ENCODE data around the gene CCDC24. TPM values are rescaled to one million over a fixed set of nuclear protein-coding genes. Genes with fewer than 3 reads are reported as not detected.

The CCDC24 gene
- total and polyA plus RNA-seq, 9 of the 15 experiments (the other 6 are each of a cell fraction or from before 2014, with no cell fraction given): 0.31 to 4.5 (median 1.5) TPM

DNA sequence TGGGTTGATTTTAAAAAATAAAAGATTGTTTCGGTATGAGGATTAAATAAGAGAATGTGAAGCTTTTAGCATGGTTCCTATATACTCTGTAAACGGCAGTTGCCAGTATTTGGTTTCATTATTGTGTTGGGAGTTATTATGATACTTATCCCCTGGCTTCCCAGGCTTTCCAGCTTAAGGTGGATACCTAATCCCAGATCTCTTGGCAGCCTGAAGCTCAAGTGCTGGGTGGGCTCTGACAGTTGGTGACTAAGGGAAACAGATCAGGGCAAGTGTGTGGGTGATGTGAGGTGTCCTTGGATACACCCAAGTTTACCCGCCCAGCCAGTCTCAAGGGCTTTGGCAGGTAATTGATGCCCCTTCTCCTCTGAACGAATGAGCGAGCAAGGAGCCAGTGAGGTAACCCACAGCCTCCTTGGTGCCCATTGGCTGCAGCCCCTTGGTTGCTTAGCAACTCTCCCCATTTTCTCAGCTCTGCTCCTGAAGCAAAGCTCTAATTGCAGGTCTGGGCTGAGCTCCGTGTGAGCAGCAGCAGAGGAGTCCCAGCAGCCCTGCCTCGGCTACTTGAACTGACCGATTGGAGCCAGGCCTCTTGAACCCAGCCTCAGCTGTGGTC is 38.6 kb upstream of the CCDC24 start:
- FAIRE-seq (no peak), DNase-seq (ENCODE audit: extremely low read depth in 1 of 4, low spot score in 3 of 4) (peak in 1 of 4 experiments; percentile 32), ATAC-seq (no peak)
- in situ Hi-C loops (cut with MboI) (no loop called here), intact Hi-C loops (cut with micrococcal nuclease) (no loop called here)
- H3K9me1 ChIP-seq (ENCODE audit: control insufficient read depth, insufficient read depth, low read length): no peaks in the 10 kb centered on the region
- POLR2A ChIA-PET: interaction anchor here (0.9 to 1.6 kb wide), 2 partner anchors 21 to 90 kb away, joined by 3 to 7 read pairs; partner anchors contain the start of gene ATP6V0B
- 0 out of 2 replicates have a peak, but pooled peaks cover 7% of the 10 kb centered on the region for H4K20me1 ChIP-seq (replicated peaks; ENCODE audit: control insufficient read depth, insufficient read depth, low read length)
- no peak overlapping the region for H3K27ac ChIP-seq (ENCODE audit: extremely low read depth, low read depth, low read length)
- TF ChIP-seq NUFIP1 (IDR thresholded peaks at IDR 0.05; ENCODE audit: partially characterized antibody) (no peak), RFX1 (IDR thresholded peaks at IDR 0.05) (peak; percentile 78), E2F1 (CRISPR knock-in tag; IDR thresholded peaks at IDR 0.05) (no peak), NR2C1 (IDR thresholded peaks at IDR 0.05) (no peak), NR2C1 (tag; IDR thresholded peaks at IDR 0.05) (no peak), NFE2 (IDR thresholded peaks at IDR 0.05; ENCODE audit: low read depth) (peak; percentile 36; the same call in 1 of the 2 replicates), TCF15 (CRISPR knock-in tag; IDR thresholded peaks at IDR 0.05) (no peak)
- TF ChIP-seq, protein P1, sequence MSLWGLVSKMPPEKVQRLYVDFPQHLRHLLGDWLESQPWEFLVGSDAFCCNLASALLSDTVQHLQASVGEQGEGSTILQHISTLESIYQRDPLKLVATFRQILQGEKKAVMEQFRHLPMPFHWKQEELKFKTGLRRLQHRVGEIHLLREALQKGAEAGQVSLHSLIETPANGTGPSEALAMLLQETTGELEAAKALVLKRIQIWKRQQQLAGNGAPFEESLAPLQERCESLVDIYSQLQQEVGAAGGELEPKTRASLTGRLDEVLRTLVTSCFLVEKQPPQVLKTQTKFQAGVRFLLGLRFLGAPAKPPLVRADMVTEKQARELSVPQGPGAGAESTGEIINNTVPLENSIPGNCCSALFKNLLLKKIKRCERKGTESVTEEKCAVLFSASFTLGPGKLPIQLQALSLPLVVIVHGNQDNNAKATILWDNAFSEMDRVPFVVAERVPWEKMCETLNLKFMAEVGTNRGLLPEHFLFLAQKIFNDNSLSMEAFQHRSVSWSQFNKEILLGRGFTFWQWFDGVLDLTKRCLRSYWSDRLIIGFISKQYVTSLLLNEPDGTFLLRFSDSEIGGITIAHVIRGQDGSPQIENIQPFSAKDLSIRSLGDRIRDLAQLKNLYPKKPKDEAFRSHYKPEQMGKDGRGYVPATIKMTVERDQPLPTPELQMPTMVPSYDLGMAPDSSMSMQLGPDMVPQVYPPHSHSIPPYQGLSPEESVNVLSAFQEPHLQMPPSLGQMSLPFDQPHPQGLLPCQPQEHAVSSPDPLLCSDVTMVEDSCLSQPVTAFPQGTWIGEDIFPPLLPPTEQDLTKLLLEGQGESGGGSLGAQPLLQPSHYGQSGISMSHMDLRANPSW (CRISPR knock-in tag; IDR thresholded peaks at IDR 0.05): no peak
- peaks cover 16 to 26% of the 10 kb centered on the region in 2 experiments; a peak in 4 of 5 replicates for H3K4me1 ChIP-seq (replicated peaks in 1 of 2; ENCODE audit: control insufficient read depth in 2 of 2, insufficient read depth in 2 of 2, low read length in 2 of 2)
- H3K4me3 ChIP-seq: no peak overlapping the region
- H3K79me2 ChIP-seq (ENCODE audit: control insufficient read depth, insufficient read depth, low read length): peaks cover 20% of the 10 kb centered on the region
- H2AFZ ChIP-seq (ENCODE audit: low read depth, low read length): no peak overlapping the region
- H3K9me3 ChIP-seq (replicated peaks; ENCODE audit: control insufficient read depth, insufficient read depth, low read depth, low read length): no peaks in the 10 kb centered on the region
- no peak overlapping the region; the same call in 1 of the 2 replicates for H3K4me2 ChIP-seq (ENCODE audit: insufficient read depth, low read length)
- CTCF ChIA-PET (ENCODE audit: low intra/inter-chr PET ratio): no interaction called here
- 74% methylated on average over 8 of the region's 8 CpGs for WGBS (ENCODE audit: insufficient coverage, low coverage, missing lambda C conversion rate)
- H3K36me3 ChIP-seq (ENCODE audit: control insufficient read depth, insufficient read depth, low read length): peaks cover 37% of the 10 kb centered on the region
- H3K27me3 ChIP-seq (ENCODE audit: control insufficient read depth in 2 of 2, insufficient read depth in 2 of 2, low read length in 2 of 2): no peaks in the 10 kb centered on the region
- peak overlapping the region in 1 of 2 experiments; percentile 23; a peak in 1 of 4 replicates for H3K9ac ChIP-seq (ENCODE audit: insufficient read depth in 1 of 2, low read depth in 2 of 2, low read length in 2 of 2)
- no TSS peak for BruUV-seq (replicated peaks)
